HUES6 (cell line): Measurements from ENCODE around the gene ARHGEF4.

Experiments
- H3K27ac ChIP-seq: 2 replicates; pipeline ENCODE4 v1.7.0; 2013; ENCODE audit warnings: low read depth, mild to moderate bottlenecking, low read length, inconsistent platforms
- H3K27me3 ChIP-seq: 2 replicates; pipeline ENCODE4 v1.6.1; 2013; ENCODE audit warnings: low read length; ENCODE audit not compliant: control insufficient read depth, insufficient read depth
- H3K36me3 ChIP-seq: 2 replicates; pipeline ENCODE4 v1.6.1; 2013; ENCODE audit warnings: low read length; ENCODE audit not compliant: control insufficient read depth, insufficient read depth
- H3K4me1 ChIP-seq: 2 replicates; pipeline ENCODE4 v1.6.1; 2013; ENCODE audit warnings: low read length; ENCODE audit not compliant: control insufficient read depth, insufficient read depth
- H3K4me3 ChIP-seq: 2 replicates; pipeline ENCODE4 v1.5.1; 2013; ENCODE audit warnings: low read depth, low read length
- H3K9ac ChIP-seq: one replicate; pipeline ENCODE4 v1.6.1; 2013; ENCODE audit warnings: mild to moderate bottlenecking, low read length
- H3K9me3 ChIP-seq: 2 replicates; pipeline ENCODE4 v1.6.1; 2013; ENCODE audit warnings: low read depth, low read length; ENCODE audit not compliant: control insufficient read depth, insufficient read depth

The ARHGEF4 gene

GRCh38 chr2:130864830-130865800 lies 28.4 kb downstream of the ARHGEF4 start:
- Histone ChIP-seq H3K4me1 (peaks cover 7% of the 10 kb centered on the region; the same call in 1 of the 2 replicates), H3K36me3 (no peaks in the 10 kb centered on the region), H3K27me3 (no peaks in the 10 kb centered on the region; the same call in 1 of the 2 replicates), H3K9me3 (peaks cover 3% of the 10 kb centered on the region; the same call in 1 of the 2 replicates), H3K9ac (no peak overlapping the region), H3K4me3 (no peak overlapping the region), H3K27ac (no peak overlapping the region)

GRCh38 chr2:130869441-130870160 lies 32.9 kb downstream of the ARHGEF4 start:
- H3K27ac ChIP-seq: no peak overlapping the region
- H3K36me3 ChIP-seq: no peaks in the 10 kb centered on the region
- no peaks in the 10 kb centered on the region; the same call in 1 of the 2 replicates for H3K27me3 ChIP-seq
- H3K4me3 ChIP-seq: no peak overlapping the region
- H3K9ac ChIP-seq: no peak overlapping the region
- peaks cover 3% of the 10 kb centered on the region; the same call in 1 of the 2 replicates for H3K9me3 ChIP-seq
- H3K4me1 ChIP-seq: peaks cover 7% of the 10 kb centered on the region; the same call in 1 of the 2 replicates

- H3K9me3 ChIP-seq: peaks cover 4% of the 10 kb centered on the region; the same call in 1 of the 2 replicates
- no peaks in the 10 kb centered on the region; the same call in 1 of the 2 replicates for H3K27me3 ChIP-seq
- no peaks in the 10 kb centered on the region for H3K36me3 ChIP-seq
- H3K4me3 ChIP-seq: no peak overlapping the region
- no peak overlapping the region for H3K27ac ChIP-seq
- peaks cover 7% of the 10 kb centered on the region; the same call in 1 of the 2 replicates for H3K4me1 ChIP-seq
- H3K9ac ChIP-seq: no peak overlapping the region
Observed at GRCh38 chr2:130870161-130870485, 33.4 kb downstream of the ARHGEF4 start.

GRCh38 chr2:130870779-130871178 lies 34.1 kb downstream of the ARHGEF4 start:
- Histone ChIP-seq H3K4me1 (peaks cover under 1% of the 10 kb centered on the region; the same call in 1 of the 2 replicates), H3K9me3 (peaks cover 6% of the 10 kb centered on the region; the same call in 1 of the 2 replicates), H3K27ac (no peak overlapping the region), H3K36me3 (no peaks in the 10 kb centered on the region), H3K9ac (no peak overlapping the region), H3K27me3 (no peaks in the 10 kb centered on the region; the same call in 1 of the 2 replicates), H3K4me3 (no peak overlapping the region)

GRCh38 chr2:130871843-130872740 lies 35.4 kb downstream of the ARHGEF4 start:
- no peaks in the 10 kb centered on the region for H3K36me3 ChIP-seq
- H3K27me3 ChIP-seq: no peaks in the 10 kb centered on the region; the same call in 1 of the 2 replicates
- H3K4me3 ChIP-seq: no peak overlapping the region
- no peak overlapping the region for H3K27ac ChIP-seq
- no peak overlapping the region for H3K9ac ChIP-seq
- H3K9me3 ChIP-seq: peaks cover 6% of the 10 kb centered on the region; the same call in 1 of the 2 replicates
- no peaks in the 10 kb centered on the region for H3K4me1 ChIP-seq

GRCh38 chr2:130872741-130873125 lies 36.0 kb downstream of the ARHGEF4 start:
- no peak overlapping the region for H3K9ac ChIP-seq
- no peak overlapping the region for H3K27ac ChIP-seq

GRCh38 chr2:130873700-130874346 lies 37.1 kb downstream of the ARHGEF4 start:
- H3K27ac ChIP-seq: no peak overlapping the region
- no peak overlapping the region for H3K4me3 ChIP-seq
- peaks cover 4% of the 10 kb centered on the region; the same call in 1 of the 2 replicates for H3K9me3 ChIP-seq
- no peaks in the 10 kb centered on the region for H3K4me1 ChIP-seq
- no peak overlapping the region for H3K9ac ChIP-seq
- H3K27me3 ChIP-seq: no peaks in the 10 kb centered on the region; the same call in 1 of the 2 replicates
- no peaks in the 10 kb centered on the region for H3K36me3 ChIP-seq

More at GRCh38 chr2:130872741-130873125, 36.0 kb downstream of the ARHGEF4 start:
- H3K4me1 ChIP-seq: no peaks in the 10 kb centered on the region
- H3K4me3 ChIP-seq: no peak overlapping the region
- no peaks in the 10 kb centered on the region for H3K36me3 ChIP-seq
- H3K9me3 ChIP-seq: peaks cover 6% of the 10 kb centered on the region; the same call in 1 of the 2 replicates
- no peaks in the 10 kb centered on the region; the same call in 1 of the 2 replicates for H3K27me3 ChIP-seq

- H3K27me3 ChIP-seq: no peaks in the 10 kb centered on the region; the same call in 1 of the 2 replicates
- no peak overlapping the region for H3K27ac ChIP-seq
- H3K9ac ChIP-seq: no peak overlapping the region
- no peaks in the 10 kb centered on the region for H3K4me1 ChIP-seq
- H3K4me3 ChIP-seq: no peak overlapping the region
- H3K36me3 ChIP-seq: no peaks in the 10 kb centered on the region
- H3K9me3 ChIP-seq: 0 out of 2 replicates have a peak, but pooled peaks cover 3% of the 10 kb centered on the region
Observed at GRCh38 chr2:130874512-130874911, 37.8 kb downstream of the ARHGEF4 start.

- H3K36me3 ChIP-seq: no peaks in the 10 kb centered on the region
- H3K27me3 ChIP-seq: no peaks in the 10 kb centered on the region
- 0 out of 2 replicates have a peak, but pooled peaks cover 3% of the 10 kb centered on the region for H3K9me3 ChIP-seq
- H3K4me3 ChIP-seq: no peak overlapping the region
- no peaks in the 10 kb centered on the region for H3K4me1 ChIP-seq
- no peak overlapping the region for H3K9ac ChIP-seq
- no peak overlapping the region for H3K27ac ChIP-seq
Observed at GRCh38 chr2:130875935-130876334, 39.2 kb downstream of the ARHGEF4 start.

- H3K9ac ChIP-seq: no peak overlapping the region
- no peaks in the 10 kb centered on the region for H3K36me3 ChIP-seq
- no peak overlapping the region for H3K27ac ChIP-seq
- no peaks in the 10 kb centered on the region for H3K27me3 ChIP-seq
- 0 out of 2 replicates have a peak, but pooled peaks cover 3% of the 10 kb centered on the region for H3K9me3 ChIP-seq
- no peaks in the 10 kb centered on the region for H3K4me1 ChIP-seq
- no peak overlapping the region for H3K4me3 ChIP-seq
Observed at GRCh38 chr2:130877258-130877657, 40.5 kb downstream of the ARHGEF4 start.
